ENCODE measurements around the gene STPG4.

STPG4 gene

GRCh38 chr2:47075361-47076125 is 79.6 kb downstream of the STPG4 start:
- ChIA-PET POLR2A (no interaction called here), CTCF (interaction anchor here (0.6 to 1.1 kb wide), 2 partner anchors 14 to 151 kb away, joined by 3 to 4 read pairs; no protein-coding TSS in a partner anchor)
- Histone ChIP-seq H3K36me3 (ENCODE audit: control insufficient read depth in 2 of 2, insufficient read depth in 1 of 2, low read length in 2 of 2) (no peaks in the 10 kb centered on the region), H3K4me1 (ENCODE audit: control insufficient read depth, insufficient read depth, low read length) (no peaks in the 10 kb centered on the region; the same call in 1 of the 2 replicates), H3K9me3 (ENCODE audit: control insufficient read depth, insufficient read depth, low read depth, low read length) (no peaks in the 10 kb centered on the region), H3K4me3 (ENCODE audit: low read depth, low read length) (no peak overlapping the region), H3K27ac (ENCODE audit: extremely low read depth, low read depth, low read length) (no peak overlapping the region)
- TF ChIP-seq ZNF174 (tag by site-specific recombination; IDR thresholded peaks at IDR 0.05) (no peak), GLI2 (tag by site-specific recombination; IDR thresholded peaks at IDR 0.05; ENCODE audit: borderline replicate concordance, low read depth) (no peak), HIC1 (tag by site-specific recombination; IDR thresholded peaks at IDR 0.05) (no peak), ZNF596 (tag by site-specific recombination; IDR thresholded peaks at IDR 0.05) (no peak), ZNF280C (tag by site-specific recombination; IDR thresholded peaks at IDR 0.05) (no peak)

GRCh38 chr2:47074691-47075090 is 80.4 kb downstream of the STPG4 start:
- H3K4me1 ChIP-seq (ENCODE audit: control insufficient read depth, insufficient read depth, low read length): peaks cover 2% of the 10 kb centered on the region; the same call in 1 of the 2 replicates
- ChIA-PET POLR2A (no interaction called here), CTCF (no interaction called here)
- H3K36me3 ChIP-seq (ENCODE audit: control insufficient read depth in 2 of 2, insufficient read depth in 1 of 2, low read length in 2 of 2): no peaks in the 10 kb centered on the region
- no peak overlapping the region for H3K4me3 ChIP-seq (ENCODE audit: low read depth, low read length)
- no peak overlapping the region for H3K27ac ChIP-seq (ENCODE audit: extremely low read depth, low read depth, low read length)
- TF ChIP-seq ZNF768 (tag by site-specific recombination; IDR thresholded peaks at IDR 0.05): no peak
- no peak for TF ChIP-seq KLF10 (tag by site-specific recombination; IDR thresholded peaks at IDR 0.05)
- TF ChIP-seq ZNF132 (tag by site-specific recombination; IDR thresholded peaks at IDR 0.05; ENCODE audit: borderline replicate concordance): no peak
- H3K9me3 ChIP-seq (ENCODE audit: control insufficient read depth, insufficient read depth, low read depth, low read length): no peaks in the 10 kb centered on the region

- Histone ChIP-seq H3K9me3 (ENCODE audit: control insufficient read depth, insufficient read depth, low read depth, low read length) (no peaks in the 10 kb centered on the region), H3K4me3 (ENCODE audit: low read depth, low read length) (no peak overlapping the region), H3K27ac (ENCODE audit: extremely low read depth, low read depth, low read length) (no peak overlapping the region), H3K36me3 (ENCODE audit: control insufficient read depth in 2 of 2, insufficient read depth in 1 of 2, low read length in 2 of 2) (no peaks in the 10 kb centered on the region), H3K4me1 (ENCODE audit: control insufficient read depth, insufficient read depth, low read length) (peaks cover 7% of the 10 kb centered on the region; the same call in 1 of the 2 replicates)
- TF ChIP-seq KLF17 (tag by site-specific recombination; IDR thresholded peaks at IDR 0.05) (0 out of 2 replicates have a peak, but pooled peaks have one; percentile 65), ZNF114 (tag by site-specific recombination; IDR thresholded peaks at IDR 0.05) (no peak)
- ChIA-PET CTCF (interaction anchor here (0.6 kb wide), 1 partner anchor 24 kb away, joined by 3 read pairs; no protein-coding TSS in a partner anchor), POLR2A (no interaction called here)
Observed at GRCh38 chr2:47073641-47074040, 81.5 kb downstream of the STPG4 start.

- H3K9me3 ChIP-seq (ENCODE audit: control insufficient read depth, insufficient read depth, low read depth, low read length): no peaks in the 10 kb centered on the region
- H3K27ac ChIP-seq (ENCODE audit: extremely low read depth, low read depth, low read length): no peak overlapping the region
- CTCF ChIA-PET: interaction anchor here (0.6 kb wide), 1 partner anchor 23 kb away, joined by 3 read pairs; no protein-coding TSS in a partner anchor
- no peak for TF ChIP-seq ZNF561 (tag by site-specific recombination; IDR thresholded peaks at IDR 0.05; ENCODE audit: borderline replicate concordance)
- no peak for TF ChIP-seq GFI1B (tag by site-specific recombination; IDR thresholded peaks at IDR 0.05)
- no peak for TF ChIP-seq ZBTB7A (tag by site-specific recombination; IDR thresholded peaks at IDR 0.05; ENCODE audit: low read depth)
- no peak for TF ChIP-seq ZXDB (tag by site-specific recombination; IDR thresholded peaks at IDR 0.05)
- no peak for TF ChIP-seq HIC1 (tag by site-specific recombination; IDR thresholded peaks at IDR 0.05)
- no peak for TF ChIP-seq ZNF585B (tag by site-specific recombination; IDR thresholded peaks at IDR 0.05)
- no peak for TF ChIP-seq ZNF146 (tag by site-specific recombination; IDR thresholded peaks at IDR 0.05)
- peaks cover 7% of the 10 kb centered on the region; the same call in 1 of the 2 replicates for H3K4me1 ChIP-seq (ENCODE audit: control insufficient read depth, insufficient read depth, low read length)
- POLR2A ChIA-PET: no interaction called here
- no peak overlapping the region for H3K4me3 ChIP-seq (ENCODE audit: low read depth, low read length)
- no peaks in the 10 kb centered on the region for H3K36me3 ChIP-seq (ENCODE audit: control insufficient read depth in 2 of 2, insufficient read depth in 1 of 2, low read length in 2 of 2)
Observed at GRCh38 chr2:47073217-47073616, 81.9 kb downstream of the STPG4 start.

Measured in HEK293 (cell line).